Neural crest cell (in vitro differentiated cells): ENCODE results near the gene DACT2. TPM values are rescaled to one million over a fixed set of nuclear protein-coding genes. Genes with fewer than 3 reads are reported as not detected.
"Not testable (repeated sequence)": the region's sequence is repeated elsewhere in the genome, so short reads cannot be mapped to it uniquely, and the experiment has no call there.

ENCODE experiments used
- DNase-seq: peaks from one replicate; pipeline ENCODE4 v3.0.0; 2021; ENCODE audit warnings: low read depth, mixed read lengths, low spot score
- H3K27ac Mint-ChIP-seq: one replicate; pipeline ENCODE4 v1.8.0; 2021; ENCODE audit warnings: mild to moderate bottlenecking, mixed read lengths; ENCODE audit not compliant: unreplicated experiment
- H3K27me3 Mint-ChIP-seq: 2 replicates; pipeline ENCODE4 v1.8.0; 2021; ENCODE audit warnings: low read depth, mild to moderate bottlenecking, mixed read lengths
- H3K36me3 Mint-ChIP-seq: 2 replicates; pipeline ENCODE4 v1.8.0; 2021; ENCODE audit warnings: low read depth, mild to moderate bottlenecking, mixed read lengths
- H3K4me1 Mint-ChIP-seq: 2 replicates; pipeline ENCODE4 v1.8.0; 2021; ENCODE audit warnings: mixed read lengths
- H3K4me3 Mint-ChIP-seq: one replicate; pipeline ENCODE4 v1.8.0; 2021; ENCODE audit warnings: mild to moderate bottlenecking, mixed read lengths
- H3K9me3 Mint-ChIP-seq: 2 replicates; pipeline ENCODE4 v1.8.0; 2021; ENCODE audit warnings: mixed read lengths
- CTCF ChIP-seq: fragments of 200-600 bp; sonication (generic); conservative IDR thresholded peaks from 2 replicates; pipeline ENCODE4 v1.5.0; 2021; ENCODE audit warnings: antibody characterized with exemption, mild to moderate bottlenecking
- total RNA-seq: library from RNA; stranded (reverse); gene quantifications from 2 replicates; pipeline ENCODE4 v1.2.1, GENCODE V29; 2021

Gene DACT2
- total RNA-seq, 1 donor from 2014 or later, result 0.19 TPM

DNA sequence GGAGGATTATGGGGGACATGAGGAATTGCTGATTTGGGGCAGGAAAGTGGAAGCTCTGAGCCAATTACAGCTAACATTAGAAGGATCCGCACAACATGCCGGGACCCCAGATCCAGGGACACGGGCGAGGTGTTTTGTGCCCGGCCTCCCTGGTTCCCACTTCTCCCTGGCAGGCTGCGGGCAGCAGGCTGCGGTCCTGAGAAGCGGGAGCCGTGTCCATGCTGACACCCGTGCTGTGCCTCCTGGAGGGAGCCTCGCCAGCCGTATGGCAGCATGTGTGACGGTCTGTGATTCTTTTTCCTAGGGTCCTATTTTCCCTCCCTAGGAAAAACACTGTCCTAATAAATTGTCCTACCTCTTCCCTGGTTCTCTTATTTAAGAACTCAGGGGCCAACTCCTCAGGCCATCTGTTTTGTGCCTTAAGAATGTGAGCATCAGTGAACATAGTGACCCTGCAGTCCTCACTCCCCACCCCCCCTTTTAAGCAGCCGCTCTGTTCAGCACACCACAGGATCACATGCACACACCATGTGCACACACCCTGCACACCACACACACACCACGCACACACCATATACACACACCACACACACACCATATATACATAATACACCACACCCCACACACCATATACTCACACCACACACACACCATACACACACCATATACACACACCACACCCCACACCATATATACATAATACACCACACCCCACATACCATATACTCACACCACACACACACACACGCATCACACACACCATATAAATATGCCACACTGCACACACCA, 49.9 kb downstream of the DACT2 start:
- DNase-seq, result no peak
- Mint-ChIP-seq H3K4me3 (no peak overlapping the region), H3K27ac (no peak overlapping the region), H3K27me3 (no peaks in the 10 kb centered on the region), H3K9me3 (no peaks in the 10 kb centered on the region), H3K36me3 (no peaks in the 10 kb centered on the region), H3K4me1 (peaks cover 27% of the 10 kb centered on the region)
- no peak for TF ChIP-seq CTCF

DNA sequence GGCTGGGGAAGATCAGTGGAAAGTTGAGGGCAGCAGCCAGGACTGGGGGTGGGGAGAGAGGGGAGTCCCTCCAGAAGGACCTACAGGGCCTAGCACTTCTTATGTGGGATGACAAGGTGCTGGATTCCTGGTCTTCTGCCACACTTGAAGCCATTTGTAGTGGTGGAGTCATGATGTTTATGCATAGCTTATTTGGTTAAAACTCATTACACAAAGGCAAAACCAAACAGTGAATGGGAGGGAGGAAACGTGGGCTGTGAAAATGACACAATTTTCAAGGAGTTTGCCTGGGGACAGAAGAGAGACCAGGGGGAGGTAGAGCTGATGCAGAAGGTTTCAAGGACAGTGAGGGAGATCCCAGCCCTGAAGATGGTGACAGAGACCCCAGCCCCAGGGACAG, 50.8 kb downstream of the DACT2 start:
- H3K27ac Mint-ChIP-seq, result no peak overlapping the region
- no peak for DNase-seq
- no peaks in the 10 kb centered on the region for H3K27me3 Mint-ChIP-seq
- no peaks in the 10 kb centered on the region for H3K9me3 Mint-ChIP-seq
- peaks cover 22% of the 10 kb centered on the region for H3K4me1 Mint-ChIP-seq
- H3K36me3 Mint-ChIP-seq, result no peaks in the 10 kb centered on the region
- no peak overlapping the region for H3K4me3 Mint-ChIP-seq
- no peak for TF ChIP-seq CTCF

- not testable (repeated sequence) for H3K36me3 Mint-ChIP-seq, H3K27me3 Mint-ChIP-seq, H3K27ac Mint-ChIP-seq, H3K4me3 Mint-ChIP-seq, DNase-seq, H3K9me3 Mint-ChIP-seq
- H3K4me1 Mint-ChIP-seq, result peaks cover 19% of the 10 kb centered on the region
Observed at GRCh38 chr6:168267779-168268178, 51.8 kb downstream of the DACT2 start.

DNA sequence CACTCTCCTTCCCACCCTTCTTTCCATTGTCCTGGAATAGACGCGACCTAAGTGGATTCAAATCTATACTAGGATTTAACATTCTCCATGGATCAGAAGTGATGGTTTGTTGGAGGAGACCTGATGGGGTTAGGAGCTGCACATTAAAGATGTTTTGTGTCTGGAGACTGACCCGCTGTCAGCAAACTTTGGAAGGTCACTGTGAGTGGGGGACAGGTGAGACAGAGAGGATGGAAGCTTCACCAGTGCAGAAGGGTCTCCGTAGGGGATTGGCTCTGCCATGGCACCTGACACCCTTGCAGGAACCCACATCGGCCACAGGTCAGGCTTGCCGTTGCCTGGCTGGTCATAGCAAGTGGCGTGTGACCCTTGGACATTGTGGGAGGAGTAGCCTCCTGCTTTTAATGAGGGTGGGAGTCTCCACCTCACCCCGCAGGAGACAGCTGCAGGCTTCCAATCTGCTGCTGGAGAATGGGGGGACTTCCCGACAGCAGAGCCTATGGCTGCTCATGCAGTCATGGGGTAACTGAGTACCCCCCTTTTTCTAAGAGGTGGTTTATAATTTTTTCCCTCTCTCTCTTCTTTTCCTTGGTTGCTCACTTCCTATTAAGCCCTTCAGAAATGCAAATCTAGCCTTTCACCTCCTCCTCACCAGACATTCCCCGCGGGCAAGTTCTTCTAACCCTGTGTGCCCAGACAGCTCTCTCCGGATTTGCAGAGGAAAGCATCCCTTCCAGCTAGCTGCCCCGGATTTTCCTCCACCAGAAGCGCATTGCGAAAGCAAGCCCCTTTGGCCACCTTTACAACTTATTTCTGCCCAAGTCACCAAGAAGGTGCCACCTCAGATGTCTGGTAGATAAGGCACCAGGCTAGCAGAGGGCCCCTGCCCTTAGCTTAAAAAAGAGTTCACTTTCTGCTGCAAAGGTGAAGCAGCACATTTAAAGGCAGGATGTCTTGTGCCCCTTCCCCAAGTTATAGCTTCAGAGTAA, 53.5 kb downstream of the DACT2 start:
- Mint-ChIP-seq H3K36me3 (no peaks in the 10 kb centered on the region), H3K27me3 (no peaks in the 10 kb centered on the region), H3K27ac (no peak overlapping the region), H3K4me3 (no peak overlapping the region), H3K9me3 (no peaks in the 10 kb centered on the region), H3K4me1 (peaks cover 11% of the 10 kb centered on the region)
- TF ChIP-seq CTCF, result no peak
- no peak for DNase-seq

DNA sequence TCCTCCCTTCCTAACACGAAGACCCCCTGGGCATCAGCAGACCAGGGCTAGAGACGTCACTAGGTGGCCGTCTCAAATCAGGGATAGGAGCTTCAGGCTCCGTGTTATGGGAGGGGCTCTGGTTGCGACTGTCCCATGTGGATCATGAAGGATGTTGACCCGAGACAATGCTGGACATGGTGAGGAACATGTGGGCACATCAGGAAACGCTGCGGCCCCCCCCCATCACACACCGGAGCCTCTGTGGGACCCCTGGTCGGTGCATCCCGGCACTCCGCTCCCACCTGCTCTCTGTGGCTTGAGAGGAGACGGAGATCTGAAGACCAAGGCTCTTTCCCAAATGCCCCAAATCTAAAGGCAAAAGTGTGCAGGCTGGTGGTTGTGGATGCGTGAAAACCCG, 54.2 kb downstream of the DACT2 start:
- Mint-ChIP-seq H3K4me3 (no peak overlapping the region), H3K27ac (no peak overlapping the region), H3K9me3 (no peaks in the 10 kb centered on the region), H3K27me3 (no peaks in the 10 kb centered on the region), H3K4me1 (peaks cover 16% of the 10 kb centered on the region), H3K36me3 (no peaks in the 10 kb centered on the region)
- DNase-seq, result no peak
- no peak for TF ChIP-seq CTCF
